ENCODE data around the gene NAGS. TPM values are rescaled to one million over a fixed set of nuclear protein-coding genes. Genes with fewer than 3 reads are reported as not detected.

Gene NAGS
- total and polyA plus RNA-seq, 10 of the 15 experiments (the other 5 are each of a cell fraction or from before 2014, with no cell fraction given), result 0.11 to 1.6 (median 0.64) TPM; not detected in 1

DNA sequence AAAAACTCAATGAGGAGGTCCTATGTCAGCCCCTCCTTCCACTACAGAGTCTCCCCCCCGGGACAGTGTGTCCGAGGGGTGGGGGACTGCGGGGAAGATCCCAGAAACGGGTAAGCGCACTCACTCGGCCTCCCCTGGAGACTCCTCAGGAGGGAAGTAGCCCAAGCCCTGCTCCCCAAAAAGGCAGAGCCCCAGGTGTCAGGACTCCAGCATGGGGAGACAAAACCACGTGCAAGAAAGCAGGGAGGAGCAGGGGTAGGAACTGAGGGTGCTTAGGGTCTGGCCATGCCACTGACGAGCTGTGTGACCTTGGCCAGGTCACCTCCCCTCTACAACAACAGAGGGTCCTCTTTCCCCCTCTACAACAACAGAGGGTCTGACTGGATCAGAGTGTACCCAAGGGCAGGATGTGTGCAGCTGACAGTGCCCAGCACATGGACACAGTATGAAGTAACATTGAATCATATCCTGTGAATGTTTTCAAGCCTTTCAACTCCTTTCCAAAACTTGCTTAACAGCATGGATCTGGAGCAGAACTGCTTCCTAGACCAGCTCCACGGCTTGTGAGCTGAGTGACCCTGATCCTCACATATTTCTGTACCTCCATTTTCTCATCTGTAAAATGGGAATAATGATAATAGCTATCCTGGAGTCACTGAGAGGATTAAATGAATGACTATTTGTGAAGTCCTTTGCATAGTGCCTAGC lies 2.1 kb upstream of the NAGS start:
- intact Hi-C loops (cut with micrococcal nuclease; ENCODE audit: unreplicated experiment), result no loop called here
- FAIRE-seq (no peak), ATAC-seq (no peak), DNase-seq (ENCODE audit: low read depth, low spot score) (no peak)
- WGBS (ENCODE audit: insufficient coverage, insufficient replicate concordance, low lambda C conversion rate, missing lambda C conversion rate), result 21% methylated on average over 9 of the region's 9 CpGs
- ChIA-PET POLR2A (no interaction called here), RAD21 (ENCODE audit: unreplicated experiment) (interaction anchor here (1.3 kb wide), 1 partner anchor 113 kb away, joined by 4 read pairs; no protein-coding TSS in a partner anchor), SMC1A (ENCODE audit: uncharacterized antibody, unreplicated experiment) (interaction anchor here (0.6 kb wide), 1 partner anchor 8 kb away, joined by 3 read pairs; no protein-coding TSS in a partner anchor), CTCF (no interaction called here)
- Histone ChIP-seq H3K4me3 (no peak overlapping the region), H3K9ac (ENCODE audit: control insufficient read depth, insufficient read depth, low read length) (no peak overlapping the region), H3K4me2 (ENCODE audit: control insufficient read depth, insufficient read depth) (no peak overlapping the region), H3K27ac (ENCODE audit: control insufficient read depth, insufficient read depth) (no peak overlapping the region), H4K20me1 (ENCODE audit: control insufficient read depth, insufficient read depth) (no peaks in the 10 kb centered on the region; the same call in 1 of the 2 replicates), H3K9me3 (replicated peaks; ENCODE audit: control insufficient read depth, insufficient read depth, low read length) (no peaks in the 10 kb centered on the region), H3K36me3 (ENCODE audit: control insufficient read depth in 2 of 2, insufficient read depth in 2 of 2, low read length in 1 of 2) (no peaks in the 10 kb centered on the region), H2AFZ (ENCODE audit: control insufficient read depth, low read depth, low read length) (no peak overlapping the region), H3K79me2 (ENCODE audit: control insufficient read depth, insufficient read depth, low read length) (no peaks in the 10 kb centered on the region), H3K27me3 (replicated peaks in 1 of 2; ENCODE audit: control insufficient read depth in 2 of 2, insufficient read depth in 2 of 2, low read length in 1 of 2) (peaks cover 10% of the 10 kb centered on the region in 2 experiments), H3K4me1 (ENCODE audit: control insufficient read depth, insufficient read depth, low read length) (no peaks in the 10 kb centered on the region; the same call in 1 of the 2 replicates)
- no TSS peak for BruUV-seq (replicated peaks)
- TF ChIP-seq JUNB (IDR thresholded peaks at IDR 0.05), result no peak
- TF ChIP-seq TCF3 (IDR thresholded peaks at IDR 0.05; ENCODE audit: borderline replicate concordance, insufficient read depth, low read depth, low read length), result no peak
- no peak for TF ChIP-seq CBX3 (IDR thresholded peaks at IDR 0.05; ENCODE audit: borderline replicate concordance, low read depth)
- no peak for TF ChIP-seq NFYA (IDR thresholded peaks at IDR 0.05; ENCODE audit: borderline replicate concordance, low read depth, low read length)
- no peak for TF ChIP-seq BACH1 (IDR thresholded peaks at IDR 0.05; ENCODE audit: borderline replicate concordance)
- TF ChIP-seq DPF2 (IDR thresholded peaks at IDR 0.05), result no peak
- no peak for TF ChIP-seq ZSCAN29 (IDR thresholded peaks at IDR 0.05)
- no peak for TF ChIP-seq EZH2 (IDR thresholded peaks at IDR 0.05; ENCODE audit: borderline replicate concordance, control insufficient read depth, low read depth, low read length)
- no peak for TF ChIP-seq SMARCA5 (IDR thresholded peaks at IDR 0.05)
- no peak for TF ChIP-seq EP300 (IDR thresholded peaks at IDR 0.05; ENCODE audit: borderline replicate concordance in 1 of 2, control insufficient read depth in 1 of 2, low read depth in 2 of 2, low read length in 2 of 2)
- TF ChIP-seq, protein P1, sequence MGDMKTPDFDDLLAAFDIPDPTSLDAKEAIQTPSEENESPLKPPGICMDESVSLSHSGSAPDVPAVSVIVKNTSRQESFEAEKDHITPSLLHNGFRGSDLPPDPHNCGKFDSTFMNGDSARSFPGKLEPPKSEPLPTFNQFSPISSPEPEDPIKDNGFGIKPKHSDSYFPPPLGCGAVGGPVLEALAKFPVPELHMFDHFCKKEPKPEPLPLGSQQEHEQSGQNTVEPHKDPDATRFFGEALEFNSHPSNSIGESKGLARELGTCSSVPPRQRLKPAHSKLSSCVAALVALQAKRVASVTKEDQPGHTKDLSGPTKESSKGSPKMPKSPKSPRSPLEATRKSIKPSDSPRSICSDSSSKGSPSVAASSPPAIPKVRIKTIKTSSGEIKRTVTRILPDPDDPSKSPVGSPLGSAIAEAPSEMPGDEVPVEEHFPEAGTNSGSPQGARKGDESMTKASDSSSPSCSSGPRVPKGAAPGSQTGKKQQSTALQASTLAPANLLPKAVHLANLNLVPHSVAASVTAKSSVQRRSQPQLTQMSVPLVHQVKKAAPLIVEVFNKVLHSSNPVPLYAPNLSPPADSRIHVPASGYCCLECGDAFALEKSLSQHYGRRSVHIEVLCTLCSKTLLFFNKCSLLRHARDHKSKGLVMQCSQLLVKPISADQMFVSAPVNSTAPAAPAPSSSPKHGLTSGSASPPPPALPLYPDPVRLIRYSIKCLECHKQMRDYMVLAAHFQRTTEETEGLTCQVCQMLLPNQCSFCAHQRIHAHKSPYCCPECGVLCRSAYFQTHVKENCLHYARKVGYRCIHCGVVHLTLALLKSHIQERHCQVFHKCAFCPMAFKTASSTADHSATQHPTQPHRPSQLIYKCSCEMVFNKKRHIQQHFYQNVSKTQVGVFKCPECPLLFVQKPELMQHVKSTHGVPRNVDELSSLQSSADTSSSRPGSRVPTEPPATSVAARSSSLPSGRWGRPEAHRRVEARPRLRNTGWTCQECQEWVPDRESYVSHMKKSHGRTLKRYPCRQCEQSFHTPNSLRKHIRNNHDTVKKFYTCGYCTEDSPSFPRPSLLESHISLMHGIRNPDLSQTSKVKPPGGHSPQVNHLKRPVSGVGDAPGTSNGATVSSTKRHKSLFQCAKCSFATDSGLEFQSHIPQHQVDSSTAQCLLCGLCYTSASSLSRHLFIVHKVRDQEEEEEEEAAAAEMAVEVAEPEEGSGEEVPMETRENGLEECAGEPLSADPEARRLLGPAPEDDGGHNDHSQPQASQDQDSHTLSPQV (IDR thresholded peaks at IDR 0.05), result no peak
- no peak for TF ChIP-seq BMI1 (IDR thresholded peaks at IDR 0.05; ENCODE audit: borderline replicate concordance)
- TF ChIP-seq RAD51 (IDR thresholded peaks at IDR 0.05), result no peak
- TF ChIP-seq, protein P2, sequence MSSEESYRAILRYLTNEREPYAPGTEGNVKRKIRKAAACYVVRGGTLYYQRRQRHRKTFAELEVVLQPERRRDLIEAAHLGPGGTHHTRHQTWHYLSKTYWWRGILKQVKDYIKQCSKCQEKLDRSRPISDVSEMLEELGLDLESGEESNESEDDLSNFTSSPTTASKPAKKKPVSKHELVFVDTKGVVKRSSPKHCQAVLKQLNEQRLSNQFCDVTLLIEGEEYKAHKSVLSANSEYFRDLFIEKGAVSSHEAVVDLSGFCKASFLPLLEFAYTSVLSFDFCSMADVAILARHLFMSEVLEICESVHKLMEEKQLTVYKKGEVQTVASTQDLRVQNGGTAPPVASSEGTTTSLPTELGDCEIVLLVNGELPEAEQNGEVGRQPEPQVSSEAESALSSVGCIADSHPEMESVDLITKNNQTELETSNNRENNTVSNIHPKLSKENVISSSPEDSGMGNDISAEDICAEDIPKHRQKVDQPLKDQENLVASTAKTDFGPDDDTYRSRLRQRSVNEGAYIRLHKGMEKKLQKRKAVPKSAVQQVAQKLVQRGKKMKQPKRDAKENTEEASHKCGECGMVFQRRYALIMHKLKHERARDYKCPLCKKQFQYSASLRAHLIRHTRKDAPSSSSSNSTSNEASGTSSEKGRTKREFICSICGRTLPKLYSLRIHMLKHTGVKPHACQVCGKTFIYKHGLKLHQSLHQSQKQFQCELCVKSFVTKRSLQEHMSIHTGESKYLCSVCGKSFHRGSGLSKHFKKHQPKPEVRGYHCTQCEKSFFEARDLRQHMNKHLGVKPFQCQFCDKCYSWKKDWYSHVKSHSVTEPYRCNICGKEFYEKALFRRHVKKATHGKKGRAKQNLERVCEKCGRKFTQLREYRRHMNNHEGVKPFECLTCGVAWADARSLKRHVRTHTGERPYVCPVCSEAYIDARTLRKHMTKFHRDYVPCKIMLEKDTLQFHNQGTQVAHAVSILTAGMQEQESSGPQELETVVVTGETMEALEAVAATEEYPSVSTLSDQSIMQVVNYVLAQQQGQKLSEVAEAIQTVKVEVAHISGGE (CRISPR knock-in tag; IDR thresholded peaks at IDR 0.05), result no peak
- TF ChIP-seq POLR2AphosphoS5 (IDR thresholded peaks at IDR 0.05; ENCODE audit: low read length), result no peak
- TF ChIP-seq MTA3 (IDR thresholded peaks at IDR 0.05; ENCODE audit: borderline replicate concordance, low read length), result no peak
- no peak for TF ChIP-seq SMAD1 (IDR thresholded peaks at IDR 0.05; ENCODE audit: low read depth, partially characterized antibody)
- TF ChIP-seq BRCA1 (IDR thresholded peaks at IDR 0.05; ENCODE audit: low read depth, low read length), result no peak
- in situ Hi-C loops (cut with MboI), result loop anchor here (25.0 kb wide), 1 partner anchor 790 kb away; the partner anchor contains the start of gene TMEM106A

Data from GM12878 (cell line).